ENCODE results near the gene EP400.

- TF ChIP-seq ZNF569 (CRISPR knock-in tag; IDR thresholded peaks at IDR 0.05; ENCODE audit: borderline replicate concordance) (no peak), ZBTB4 (CRISPR knock-in tag; IDR thresholded peaks at IDR 0.05; ENCODE audit: borderline replicate concordance) (no peak), KAT8 (CRISPR knock-in tag; IDR thresholded peaks at IDR 0.05) (no peak), POLR2A (IDR thresholded peaks at IDR 0.05; ENCODE audit: insufficient read depth in 1 of 2, low read depth in 2 of 2, low read length in 2 of 2) (no peak)
Measured at GRCh38 chr12:132030367-132031038, 80.8 kb downstream of the EP400 start.
